NCI-H1694 treated with DMSO at 0.1 percent for 48 hours (cell line): ENCODE results near the gene SIGMAR1.

Experiments
- DNase-seq: peaks from one replicate; lab custom pipeline; 2025; lab: John Stamatoyannopoulos, UW

The SIGMAR1 gene

GRCh38 chr9:34630402-34631154, 7.0 kb downstream of the SIGMAR1 start:
- no peak for DNase-seq

DNA sequence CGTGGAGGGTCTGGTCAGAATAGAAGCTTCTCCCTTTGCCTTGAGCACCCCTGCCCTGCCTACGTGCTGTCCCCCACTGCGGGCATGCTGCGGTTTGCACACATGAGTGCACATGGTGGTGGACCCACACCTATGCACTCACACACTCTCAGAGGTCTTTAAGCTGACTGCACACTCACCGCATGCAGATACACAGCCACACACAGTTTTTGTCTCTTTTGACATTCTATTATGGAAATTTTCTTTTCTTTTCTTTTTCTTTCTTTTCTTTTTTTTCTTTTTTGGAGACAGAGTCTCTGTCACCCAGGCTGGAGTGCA, 8.1 kb downstream of the SIGMAR1 start:
- no peak for DNase-seq

DNA sequence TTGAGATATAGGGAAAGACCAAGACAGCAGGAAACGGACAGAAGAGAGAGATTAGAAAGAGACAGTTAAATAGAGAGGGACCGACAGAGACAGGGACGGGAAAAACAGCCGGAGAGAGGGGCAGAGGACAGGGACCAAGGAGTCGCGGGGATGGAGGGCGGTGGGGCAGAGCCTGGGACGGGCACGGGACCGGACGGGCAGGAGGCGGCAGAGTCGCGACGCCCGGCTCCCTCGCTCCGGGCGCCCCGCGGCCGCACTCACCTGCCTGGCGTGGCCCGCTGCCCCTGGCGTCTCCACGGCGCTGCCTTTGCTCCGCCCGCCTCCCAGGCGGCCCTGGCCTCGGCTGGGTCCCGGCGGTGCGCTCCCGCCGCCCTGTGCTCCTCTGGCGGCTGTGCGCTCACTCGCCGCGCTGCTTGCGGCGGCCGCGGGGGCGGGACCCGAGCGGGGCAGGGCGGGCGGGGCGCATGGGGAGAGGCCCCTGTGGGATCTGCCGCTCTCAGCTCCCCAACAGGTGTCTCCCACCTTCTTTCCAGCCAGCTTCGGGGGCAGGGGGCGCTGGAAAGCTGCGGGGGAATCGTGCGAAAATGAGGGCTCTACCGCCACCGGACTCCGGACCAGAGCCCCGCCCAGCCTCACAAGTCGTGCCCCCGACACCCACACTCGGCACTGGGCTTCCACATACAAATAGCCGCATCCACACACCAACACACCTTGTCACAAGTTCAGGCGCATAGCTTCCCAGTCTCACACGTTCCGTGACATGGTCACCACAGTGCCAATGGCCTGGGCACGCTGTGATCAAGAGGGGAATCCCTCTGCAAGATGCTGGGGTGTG, 8.7 kb downstream of the SIGMAR1 start, which contains the start of gene ARID3C:
Gene ARID3C (minus strand): TSS at position 411 of the 835 bp plus-strand sequence. CDS start 1,052 bp downstream, outside the sequence.
- DNase-seq: no peak

DNA sequence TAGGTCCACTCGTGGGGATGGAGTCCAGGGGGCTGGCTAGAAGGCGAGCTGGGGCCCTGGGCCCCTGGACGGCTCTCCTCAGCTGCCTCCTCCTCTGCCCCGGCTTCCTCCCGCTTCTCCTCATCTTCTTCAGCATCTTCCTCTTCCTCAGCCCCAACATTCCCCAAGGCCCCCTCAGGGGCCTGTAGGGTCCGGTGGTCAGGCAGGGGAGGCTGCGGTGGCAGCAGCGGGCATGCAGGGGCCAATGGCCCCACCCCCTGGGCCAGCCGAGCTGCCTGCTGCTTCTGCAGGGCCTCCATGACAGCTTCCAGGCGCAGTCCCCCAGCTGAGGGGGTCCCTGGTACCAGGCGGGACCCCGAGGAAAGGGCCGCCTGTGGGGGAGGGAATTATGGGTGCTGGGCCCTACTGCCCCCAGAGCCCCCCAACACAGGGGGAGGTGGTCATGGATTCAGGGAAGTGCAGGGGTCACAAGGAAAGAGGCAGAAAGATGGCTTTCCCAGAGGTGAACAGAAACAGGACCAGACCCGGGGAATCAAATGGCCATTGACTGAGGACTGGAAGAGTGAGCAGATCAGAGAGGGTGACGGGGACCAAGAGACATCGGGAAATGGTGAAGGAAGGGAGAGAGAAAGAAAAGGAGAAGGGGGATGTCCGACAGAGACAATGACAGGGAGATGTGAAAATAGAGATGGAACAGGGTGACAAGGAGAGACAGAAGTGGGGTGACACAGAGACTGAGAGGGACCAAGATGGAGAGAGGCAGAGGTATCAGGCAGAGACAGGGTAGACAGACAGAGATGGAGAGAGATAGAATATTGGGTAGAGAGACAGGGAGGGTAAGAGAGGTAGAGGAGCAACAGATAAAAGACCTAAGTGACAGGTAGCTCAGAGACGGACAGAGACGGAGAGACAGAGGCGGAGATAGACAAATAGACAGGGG, 9.6 kb downstream of the SIGMAR1 start:
- DNase-seq: no peak

DNA sequence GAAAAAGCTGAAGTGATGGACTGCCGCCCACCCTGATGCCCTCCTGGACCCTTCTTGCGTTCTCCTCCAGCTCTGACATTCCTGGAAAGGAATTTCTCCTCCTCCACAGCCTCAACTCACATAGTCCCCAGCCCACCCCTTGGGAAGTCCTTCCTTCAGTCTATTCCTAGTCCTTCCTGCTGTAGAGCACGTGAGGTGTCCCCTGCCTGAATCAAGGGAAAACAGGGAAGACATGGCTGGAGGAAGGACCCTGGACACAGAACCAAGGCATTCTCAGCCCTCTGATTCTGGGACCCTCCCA, 12.5 kb downstream of the SIGMAR1 start:
- DNase-seq: no peak

DNA sequence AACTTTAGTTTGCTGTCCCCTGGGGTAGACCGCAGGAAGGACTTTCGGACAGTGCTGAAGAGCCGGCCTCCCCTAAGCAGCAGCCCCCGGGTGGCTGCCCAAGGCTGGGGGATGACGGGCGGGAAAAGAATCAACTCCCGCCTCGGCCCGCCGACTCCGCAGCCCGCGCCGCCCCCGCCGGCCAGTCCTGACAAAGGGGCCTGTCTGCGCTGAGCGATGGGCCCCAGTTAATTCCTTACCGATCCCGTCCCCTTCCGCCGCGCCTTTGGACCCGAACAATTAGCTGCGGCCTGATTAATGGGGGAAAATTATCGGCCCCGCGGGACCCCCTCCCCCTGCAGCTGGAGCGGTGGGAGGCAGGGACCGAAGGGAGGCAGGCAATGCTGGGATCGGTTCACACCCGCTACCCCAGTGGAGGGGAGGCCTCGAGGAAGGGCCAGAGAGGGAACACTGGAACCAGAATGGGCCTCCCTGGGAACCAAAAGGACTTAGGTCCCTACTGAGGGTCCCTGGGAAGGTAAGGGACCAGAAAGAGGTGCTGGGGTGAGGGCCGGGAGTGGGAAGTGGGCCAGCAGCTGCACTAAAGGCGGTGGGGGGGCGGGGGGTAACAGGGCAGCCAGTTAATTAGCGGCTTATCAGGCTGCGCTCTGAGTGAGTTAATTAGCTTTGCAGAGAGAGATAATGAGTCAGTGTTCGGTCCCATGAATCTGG, 13.0 kb downstream of the SIGMAR1 start:
- no peak for DNase-seq

GRCh38 chr9:34623374-34624235, 14.0 kb downstream of the SIGMAR1 start:
- no peak for DNase-seq

- DNase-seq: peak; percentile 92
Observed at GRCh38 chr9:34620061-34620994, 17.3 kb downstream of the SIGMAR1 start, which contains the start of gene DCTN3. DCTN3 (minus strand) TSS chr9:34620495; CDS start chr9:34620464, 31 bp downstream.

DNA sequence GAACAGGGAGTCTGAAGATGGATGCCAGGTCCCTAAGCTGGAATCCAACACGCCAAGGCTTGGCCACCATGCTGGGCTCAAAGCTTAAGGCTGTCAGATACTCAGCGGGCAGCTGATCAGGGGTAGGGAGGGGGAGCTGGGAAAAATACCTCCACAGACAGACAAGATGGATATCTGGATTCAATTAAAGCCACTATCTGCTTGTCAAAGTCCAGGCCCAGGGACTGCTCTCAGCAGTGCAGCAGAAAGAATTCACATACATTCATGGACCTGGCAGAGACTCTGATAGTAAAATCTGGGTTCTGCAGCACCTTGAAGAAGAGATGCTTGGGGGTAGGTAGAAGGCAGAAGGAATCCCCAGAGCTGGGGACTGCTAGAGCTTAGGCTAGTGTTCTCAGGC, 22.5 kb downstream of the SIGMAR1 start:
- no peak for DNase-seq

DNA sequence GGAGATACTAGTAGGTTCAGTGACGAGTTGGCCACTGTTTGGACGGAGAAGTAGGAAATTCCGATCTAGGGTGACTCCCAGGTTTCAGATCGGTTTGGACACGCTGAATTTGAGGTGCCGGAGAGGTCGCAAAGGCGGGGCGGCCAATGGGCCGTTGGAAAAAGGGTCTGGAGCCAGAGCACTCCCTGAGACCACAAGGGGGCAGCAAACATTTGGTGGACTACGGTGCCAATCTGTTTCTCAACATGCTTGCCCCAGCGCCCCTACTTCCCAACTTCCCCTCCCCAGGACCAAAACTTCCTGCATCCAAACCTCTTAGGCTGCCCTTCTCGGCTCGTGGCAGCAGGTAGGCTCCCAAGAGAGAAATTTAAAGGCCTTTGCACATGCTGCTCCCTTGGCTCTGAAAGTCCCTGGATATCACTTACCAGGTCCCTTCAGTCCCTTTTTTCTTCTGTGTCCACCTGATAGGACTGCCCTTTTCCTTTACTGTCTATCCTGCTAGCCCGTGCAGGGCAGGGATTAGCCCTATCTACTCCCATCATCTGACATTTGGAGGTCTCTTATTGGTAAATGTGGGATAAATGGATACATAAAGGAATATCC, 24.7 kb downstream of the SIGMAR1 start:
- peak; percentile 67 for DNase-seq

DNA sequence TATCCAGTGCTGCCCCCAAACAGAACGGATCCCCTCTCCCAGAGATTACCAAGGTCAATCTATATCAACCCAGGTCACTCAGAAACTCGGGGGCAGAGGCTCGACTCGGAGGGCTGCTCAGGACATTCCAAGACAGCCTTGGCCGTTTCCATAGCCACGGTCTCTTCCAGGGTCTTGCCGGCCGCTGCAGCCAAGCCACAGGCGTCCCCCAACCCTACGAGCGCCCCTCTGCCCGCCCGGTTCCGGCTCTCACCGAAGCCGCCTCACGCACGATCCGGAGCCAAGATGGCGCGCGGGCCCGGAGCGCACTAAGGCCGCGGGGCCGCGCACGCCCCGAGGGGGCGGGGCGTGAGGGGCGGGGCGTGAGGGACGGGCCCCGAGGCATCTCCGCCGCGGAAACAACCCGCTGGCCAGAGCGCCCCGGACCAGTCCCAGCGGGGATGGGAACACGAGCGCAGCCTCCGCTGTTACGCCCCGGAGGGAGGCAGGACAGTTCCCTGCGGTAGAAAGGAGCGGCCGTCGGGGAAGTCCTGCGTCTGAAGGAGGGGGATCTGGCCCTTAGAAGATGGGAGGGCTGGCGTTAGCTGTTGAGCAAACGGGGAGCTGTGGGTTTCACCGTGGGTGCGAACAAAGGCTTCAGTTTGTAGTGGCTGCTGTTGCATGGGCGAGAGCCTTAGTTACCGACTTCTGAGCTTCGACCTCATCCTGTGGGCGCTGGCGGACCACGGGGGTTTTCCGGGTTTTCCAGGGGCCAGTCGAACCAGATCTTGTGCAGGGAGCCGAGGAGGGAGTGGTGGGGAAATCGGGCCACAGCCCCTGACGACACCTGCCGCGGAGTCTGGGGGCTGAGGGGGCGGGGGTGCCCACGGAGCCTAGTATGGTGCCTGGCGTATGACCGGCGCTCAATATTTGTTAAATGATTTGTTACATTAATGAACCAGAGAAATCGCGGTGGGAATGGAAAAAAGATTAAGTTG, 25.5 kb downstream of the SIGMAR1 start, which contains the start of gene RPP25L:
Gene RPP25L (minus strand): TSS at position 287 of the 977 bp plus-strand sequence. CDS start 801 bp downstream, outside the sequence.
- peak; percentile 76 for DNase-seq

GRCh38 chr9:34611251-34611810, 26.3 kb downstream of the SIGMAR1 start:
- DNase-seq: no peak

DNA sequence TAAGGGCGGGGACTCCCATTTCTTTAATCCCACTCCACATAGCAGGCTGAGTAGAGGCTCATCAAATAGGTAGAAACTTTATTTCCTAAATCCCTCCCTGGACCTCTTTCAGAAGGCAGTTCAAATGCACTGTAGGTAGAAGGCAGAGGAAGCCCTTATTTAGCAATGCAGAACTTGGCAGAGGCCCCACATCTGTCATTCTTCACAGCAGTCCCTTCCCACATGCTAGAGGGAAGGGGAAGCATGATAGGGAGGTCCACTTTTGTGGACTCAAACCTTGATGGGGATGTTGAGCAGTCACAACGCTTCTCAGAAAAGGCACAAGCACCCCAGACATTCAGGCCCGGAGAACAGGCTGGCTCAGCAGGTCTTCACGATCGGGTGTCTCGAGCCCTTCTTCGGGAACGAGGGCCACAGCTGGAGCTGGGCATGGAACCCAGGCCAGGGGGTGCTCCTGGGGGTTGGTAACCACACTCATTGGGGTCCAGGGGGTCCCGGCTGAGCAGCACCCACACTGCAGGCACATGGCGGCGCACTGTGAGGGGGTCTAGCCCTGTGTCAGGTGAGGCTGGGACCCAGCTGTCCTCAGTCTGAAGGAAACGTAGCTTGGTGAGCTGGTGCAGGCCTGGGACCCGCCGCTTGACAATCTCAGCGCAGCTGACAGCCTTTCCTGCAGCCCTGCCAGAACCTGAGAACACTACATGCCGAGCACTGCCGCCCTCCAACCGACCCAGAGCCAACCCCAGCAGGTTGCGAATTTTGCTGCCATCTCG, 27.0 kb downstream of the SIGMAR1 start:
- DNase-seq: no peak

DNA sequence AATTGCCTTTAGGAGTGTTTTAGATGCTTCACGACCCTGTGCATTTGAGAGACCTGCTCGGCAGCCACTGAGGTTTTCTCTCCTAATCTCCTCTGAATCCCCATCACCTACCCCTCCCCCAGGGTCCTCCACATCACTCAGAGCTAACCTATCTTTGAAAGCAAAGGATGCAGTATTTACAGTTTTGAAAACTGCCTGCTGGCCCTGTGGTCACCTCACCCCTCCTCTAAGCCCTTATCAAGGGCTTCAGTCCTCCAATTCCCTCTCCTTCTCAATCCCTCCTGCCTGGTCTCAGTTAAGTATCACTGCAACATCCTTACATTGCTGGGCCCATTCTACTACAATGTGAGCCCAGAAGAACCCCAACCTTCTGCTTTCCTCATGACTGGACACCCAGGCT, 30.3 kb downstream of the SIGMAR1 start:
- DNase-seq: no peak

DNA sequence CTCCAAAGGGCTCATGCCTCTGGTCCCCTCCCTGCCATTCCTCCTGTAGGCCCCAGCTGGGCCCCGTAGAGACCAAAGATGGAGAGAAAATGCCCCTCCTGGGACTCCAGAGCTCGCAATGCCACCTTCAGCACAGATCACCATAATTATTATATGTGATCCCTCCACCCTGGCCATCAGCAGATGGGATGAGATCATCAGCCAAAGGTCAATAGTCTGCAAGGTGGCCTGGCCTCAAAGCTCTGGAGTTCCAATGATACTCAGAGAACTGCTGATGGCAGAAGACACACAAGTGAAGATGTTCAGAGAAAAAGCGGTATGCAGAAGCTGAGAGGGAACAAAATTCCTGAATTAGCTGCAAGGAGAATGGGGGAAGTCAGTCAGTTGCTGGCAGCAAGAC, 30.7 kb downstream of the SIGMAR1 start:
- DNase-seq: no peak

DNA sequence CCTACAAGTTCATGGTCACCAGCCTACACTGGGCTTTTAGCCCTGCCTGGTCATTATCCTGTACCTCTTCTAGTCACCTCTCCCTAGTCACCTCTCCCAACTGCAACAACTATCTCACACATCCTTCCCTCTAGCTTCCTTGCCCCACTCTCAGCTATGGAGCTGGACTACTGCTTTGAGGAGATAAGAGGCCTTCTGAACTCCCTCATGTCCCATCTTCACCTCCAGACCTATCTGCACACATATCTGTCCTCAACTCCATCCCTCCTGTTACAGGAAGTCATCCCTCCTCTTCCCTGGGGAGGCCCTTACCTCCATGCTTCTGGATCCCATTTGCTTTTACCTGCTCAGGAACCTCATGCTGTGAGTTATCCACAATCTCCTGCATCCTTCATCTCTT, 31.4 kb downstream of the SIGMAR1 start:
- no peak for DNase-seq
